Peyer's patch (tissue), 4 donors: Measurements from ENCODE around the gene ZC3H13. TPM values are rescaled to one million over a fixed set of nuclear protein-coding genes. Genes with fewer than 3 reads are reported as not detected.

Experiments
- DNase-seq, 3 donors: peaks; one replicate each; pipeline ENCODE4 v3.0.0-alpha.2; 2017 to 2019
- H3K27ac ChIP-seq, 4 donors: fragments of 200-600 bp; sonication (generic); one replicate each; pipeline ENCODE4 v1.5.1; 2016 to 2019
- H3K27me3 ChIP-seq, 2 donors: fragments of 200-600 bp; sonication (generic); one replicate each; pipeline ENCODE4 v1.5.1; 2019
- H3K36me3 ChIP-seq, 3 donors: fragments of 200-600 bp; sonication (generic); one replicate each; pipeline ENCODE4 v1.5.1; 2016 to 2019
- H3K4me1 ChIP-seq, 4 donors: fragments of 200-600 bp; sonication (generic); one replicate each; pipeline ENCODE4 v1.5.1; 2016 to 2019
- H3K4me3 ChIP-seq, 4 donors: fragments of 200-600 bp; sonication (generic); 1 replicate in 3 of 4; 2 replicates in 1 of 4; pipeline ENCODE4 v1.5.1; 2016 to 2019; ENCODE audit warnings: mild to moderate bottlenecking in 1 of 4
- H3K9me3 ChIP-seq, 4 donors: fragments of 200-600 bp; sonication (generic); one replicate each; pipeline ENCODE4 v1.5.1; 2016 to 2019; ENCODE audit warnings: mild to moderate bottlenecking in 1 of 4
- POLR2A ChIP-seq, 2 donors: fragments of 450-650 bp; IDR thresholded peaks; one replicate each; pipeline ENCODE4 v1.5.1; 2017; ENCODE audit warnings: antibody characterized with exemption in 2 of 2, mild to moderate bottlenecking in 2 of 2, moderate library complexity in 2 of 2
- total RNA-seq, 4 donors: library from RNA; depleted of rRNA; stranded (reverse); fragments of >200 nt; gene quantifications; one replicate each; pipeline ENCODE4 v1.1.0, GENCODE V29; 2016
- TF ChIP-seq, protein P1 (sequence below), 6 experiments: fragments of 450-650 bp in 4 of 6; fragments of 200-600 bp in 2 of 6; sonication (generic) in 1 of 6; IDR thresholded peaks; one replicate each; pipeline ENCODE4 v1.5.1; 2017 to 2019; ENCODE audit warnings: antibody characterized with exemption in 6 of 6, mild to moderate bottlenecking in 3 of 6, moderate library complexity in 1 of 6

ZC3H13 gene
- total RNA-seq, 4 donors from 2014 or later = 22.6 to 71.8 (median 30.6) TPM

DNA sequence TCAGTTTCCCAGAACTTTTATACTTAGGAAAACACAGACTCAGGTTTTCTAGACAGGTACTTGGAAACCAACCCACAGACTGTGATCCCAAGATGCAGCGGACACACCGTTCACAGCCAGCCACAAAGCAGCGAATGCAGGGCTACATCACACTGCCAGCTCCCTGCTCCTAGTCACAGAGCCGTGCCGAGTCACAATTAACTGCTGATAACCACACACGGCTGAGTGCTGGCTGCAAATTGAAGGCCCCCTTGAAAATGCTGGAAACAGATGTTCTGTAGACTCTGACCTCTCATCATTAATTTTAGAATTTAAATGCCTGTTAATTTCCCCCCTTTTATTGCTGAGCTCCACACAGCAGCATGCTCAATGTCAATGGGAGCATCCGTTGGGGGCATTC is 122.4 kb downstream of the ZC3H13 start:
- no peaks in the 10 kb centered on the region for H3K27me3 ChIP-seq
- DNase-seq = no peak
- H3K27ac ChIP-seq = no peak overlapping the region
- no peaks in the 10 kb centered on the region for H3K4me1 ChIP-seq
- no peaks in the 10 kb centered on the region for H3K36me3 ChIP-seq
- H3K9me3 ChIP-seq = no peaks in the 10 kb centered on the region
- no peak overlapping the region for H3K4me3 ChIP-seq
- TF ChIP-seq POLR2A (IDR thresholded peaks at IDR 0.05) = no peak

DNA sequence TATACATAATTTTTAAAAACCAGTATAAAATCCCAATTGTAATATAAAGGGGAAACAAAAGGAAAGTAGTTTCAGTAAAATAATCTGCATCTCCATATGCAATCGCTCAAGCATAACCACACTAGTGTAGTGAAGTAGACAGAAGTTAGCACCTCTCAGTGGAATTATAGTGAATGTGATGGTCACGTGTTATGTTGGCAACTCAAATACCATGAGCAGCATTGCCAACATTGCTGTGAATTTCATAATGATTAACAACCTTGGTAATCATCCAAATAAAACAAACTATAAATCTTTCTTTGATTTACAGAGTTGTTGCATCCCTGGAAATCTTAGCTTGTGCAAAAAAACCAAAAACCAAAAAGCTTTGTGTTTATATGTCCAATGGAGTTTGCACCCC is 123.7 kb downstream of the ZC3H13 start:
- Histone ChIP-seq H3K27ac (no peak overlapping the region), H3K27me3 (no peaks in the 10 kb centered on the region), H3K4me1 (no peaks in the 10 kb centered on the region), H3K36me3 (no peaks in the 10 kb centered on the region), H3K4me3 (no peak overlapping the region), H3K9me3 (no peaks in the 10 kb centered on the region)
- TF ChIP-seq POLR2A (IDR thresholded peaks at IDR 0.05) = no peak
- TF ChIP-seq, protein P1, sequence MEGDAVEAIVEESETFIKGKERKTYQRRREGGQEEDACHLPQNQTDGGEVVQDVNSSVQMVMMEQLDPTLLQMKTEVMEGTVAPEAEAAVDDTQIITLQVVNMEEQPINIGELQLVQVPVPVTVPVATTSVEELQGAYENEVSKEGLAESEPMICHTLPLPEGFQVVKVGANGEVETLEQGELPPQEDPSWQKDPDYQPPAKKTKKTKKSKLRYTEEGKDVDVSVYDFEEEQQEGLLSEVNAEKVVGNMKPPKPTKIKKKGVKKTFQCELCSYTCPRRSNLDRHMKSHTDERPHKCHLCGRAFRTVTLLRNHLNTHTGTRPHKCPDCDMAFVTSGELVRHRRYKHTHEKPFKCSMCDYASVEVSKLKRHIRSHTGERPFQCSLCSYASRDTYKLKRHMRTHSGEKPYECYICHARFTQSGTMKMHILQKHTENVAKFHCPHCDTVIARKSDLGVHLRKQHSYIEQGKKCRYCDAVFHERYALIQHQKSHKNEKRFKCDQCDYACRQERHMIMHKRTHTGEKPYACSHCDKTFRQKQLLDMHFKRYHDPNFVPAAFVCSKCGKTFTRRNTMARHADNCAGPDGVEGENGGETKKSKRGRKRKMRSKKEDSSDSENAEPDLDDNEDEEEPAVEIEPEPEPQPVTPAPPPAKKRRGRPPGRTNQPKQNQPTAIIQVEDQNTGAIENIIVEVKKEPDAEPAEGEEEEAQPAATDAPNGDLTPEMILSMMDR (IDR thresholded peaks at IDR 0.05) = no peak
- DNase-seq = no peak

GRCh38 chr13:45928176-45928575 is 124.4 kb downstream of the ZC3H13 start:
- TF ChIP-seq, protein P1 (IDR thresholded peaks at IDR 0.05) = no peak
- TF ChIP-seq POLR2A (IDR thresholded peaks at IDR 0.05) = no peak
- Histone ChIP-seq H3K4me3 (no peak overlapping the region), H3K36me3 (no peaks in the 10 kb centered on the region), H3K9me3 (no peaks in the 10 kb centered on the region), H3K4me1 (no peaks in the 10 kb centered on the region), H3K27me3 (no peaks in the 10 kb centered on the region), H3K27ac (no peak overlapping the region)
- no peak for DNase-seq

DNA sequence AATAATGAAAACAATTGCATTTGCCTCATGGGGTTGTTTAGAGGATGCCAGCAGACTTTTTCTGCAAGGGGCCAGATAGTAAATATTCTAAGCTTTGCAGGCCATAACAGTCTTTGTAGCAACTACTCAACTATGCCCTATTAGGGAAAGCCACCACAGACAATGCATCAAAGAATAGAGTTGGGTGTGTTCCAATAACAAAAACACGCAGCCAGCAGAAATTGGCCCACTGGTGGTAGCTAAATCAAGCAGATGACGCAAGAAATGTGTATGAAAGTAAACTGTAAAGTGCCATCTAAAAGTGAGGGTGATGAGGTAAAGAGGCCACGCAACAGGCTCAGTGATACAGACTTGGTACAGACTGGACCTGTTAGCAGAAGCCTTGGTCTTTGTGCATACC is 125.8 kb downstream of the ZC3H13 start:
- no peak for DNase-seq

DNA sequence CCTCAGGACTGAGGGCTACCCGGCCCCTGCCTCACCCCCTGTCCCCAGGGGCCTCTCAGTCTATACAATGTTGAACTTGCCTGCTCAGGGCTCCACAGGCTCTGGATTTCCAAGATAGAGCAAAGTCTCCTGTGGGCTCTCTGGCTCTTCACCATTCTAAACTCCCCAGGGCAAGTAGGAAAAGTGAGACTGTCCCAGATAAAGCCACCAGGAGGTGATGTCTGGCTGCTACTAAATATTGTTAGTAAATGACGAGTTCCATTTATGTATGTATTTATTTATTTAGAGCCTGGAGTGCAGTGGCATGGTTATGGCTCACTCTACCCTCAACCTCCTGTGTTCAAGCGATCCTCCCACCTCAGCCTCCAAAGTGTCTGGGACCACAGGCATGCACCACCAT is 127.4 kb downstream of the ZC3H13 start:
- H3K9me3 ChIP-seq = no peaks in the 10 kb centered on the region

More for the DNA sequence above, 125.8 kb downstream of the ZC3H13 start:
- TF ChIP-seq, protein P1 (IDR thresholded peaks at IDR 0.05) = no peak
- TF ChIP-seq POLR2A (IDR thresholded peaks at IDR 0.05) = no peak
- no peak overlapping the region for H3K4me3 ChIP-seq
- H3K9me3 ChIP-seq = no peaks in the 10 kb centered on the region
- H3K36me3 ChIP-seq = no peaks in the 10 kb centered on the region
- H3K4me1 ChIP-seq = no peaks in the 10 kb centered on the region
- no peaks in the 10 kb centered on the region for H3K27me3 ChIP-seq
- no peak overlapping the region for H3K27ac ChIP-seq

GRCh38 chr13:45921162-45921736 is 131.3 kb downstream of the ZC3H13 start:
- H3K9me3 ChIP-seq = no peaks in the 10 kb centered on the region
- DNase-seq = no peak
- H3K4me3 ChIP-seq = no peak overlapping the region
- H3K27ac ChIP-seq = no peak overlapping the region
- no peaks in the 10 kb centered on the region for H3K4me1 ChIP-seq
- no peaks in the 10 kb centered on the region for H3K27me3 ChIP-seq
- no peaks in the 10 kb centered on the region for H3K36me3 ChIP-seq
- TF ChIP-seq POLR2A (IDR thresholded peaks at IDR 0.05) = no peak
- TF ChIP-seq, protein P1 (IDR thresholded peaks at IDR 0.05) = no peak

More for the DNA sequence above, 127.4 kb downstream of the ZC3H13 start:
- Histone ChIP-seq H3K27ac (no peak overlapping the region), H3K27me3 (no peaks in the 10 kb centered on the region), H3K4me1 (no peaks in the 10 kb centered on the region), H3K4me3 (no peak overlapping the region), H3K36me3 (no peaks in the 10 kb centered on the region)
- no peak for TF ChIP-seq POLR2A (IDR thresholded peaks at IDR 0.05)
- TF ChIP-seq, protein P1 (IDR thresholded peaks at IDR 0.05) = no peak
- no peak for DNase-seq
